ENCODE measurements around the gene PHYH.
"Not testable (repeated sequence)": the region's sequence is repeated elsewhere in the genome, so short reads cannot be mapped to it uniquely, and the experiment has no call there.

The PHYH gene

GRCh38 chr10:13253726-13254125 is 46.1 kb downstream of the PHYH start:
- H3K4me1 Mint-ChIP-seq: no peaks in the 10 kb centered on the region
- no peak overlapping the region for H3K4me3 Mint-ChIP-seq
- DNase-seq (ENCODE audit: low spot score in 2 of 2) (no peak), ATAC-seq (replicated peaks; ENCODE audit: extremely low read depth, poor library complexity, severe bottlenecking) (no peak)
- no peaks in the 10 kb centered on the region for H3K36me3 Mint-ChIP-seq (ENCODE audit: insufficient read depth)
- no peaks in the 10 kb centered on the region for H3K9me3 Mint-ChIP-seq
- peaks cover 21% of the 10 kb centered on the region for H3K27me3 Mint-ChIP-seq
- no peak overlapping the region for H3K27ac Mint-ChIP-seq (ENCODE audit: low read depth)

- H3K27me3 Mint-ChIP-seq: peaks cover 3% of the 10 kb centered on the region
- no peak overlapping the region for H3K4me3 Mint-ChIP-seq
- H3K4me1 Mint-ChIP-seq: no peaks in the 10 kb centered on the region
- H3K36me3 Mint-ChIP-seq (ENCODE audit: insufficient read depth): no peaks in the 10 kb centered on the region
- H3K27ac Mint-ChIP-seq (ENCODE audit: low read depth): no peak overlapping the region
- no peak for ATAC-seq (replicated peaks; ENCODE audit: extremely low read depth, poor library complexity, severe bottlenecking)
- DNase-seq (ENCODE audit: low spot score in 2 of 2): no peak
- H3K9me3 Mint-ChIP-seq: no peaks in the 10 kb centered on the region
Measured at GRCh38 chr10:13247784-13248183, 52.1 kb downstream of the PHYH start.

GRCh38 chr10:13247246-13247645 is 52.6 kb downstream of the PHYH start:
- Mint-ChIP-seq H3K9me3 (no peaks in the 10 kb centered on the region), H3K27me3 (no peaks in the 10 kb centered on the region), H3K36me3 (ENCODE audit: insufficient read depth) (no peaks in the 10 kb centered on the region), H3K4me1 (no peaks in the 10 kb centered on the region), H3K4me3 (no peak overlapping the region), H3K27ac (ENCODE audit: low read depth) (no peak overlapping the region)
- ATAC-seq (replicated peaks; ENCODE audit: extremely low read depth, poor library complexity, severe bottlenecking) (no peak), DNase-seq (ENCODE audit: low spot score in 2 of 2) (no peak)

GRCh38 chr10:13242260-13242659 is 57.6 kb downstream of the PHYH start:
- ATAC-seq (replicated peaks; ENCODE audit: extremely low read depth, poor library complexity, severe bottlenecking); H3K27me3 Mint-ChIP-seq; DNase-seq (ENCODE audit: low spot score in 2 of 2); H3K4me1 Mint-ChIP-seq; H3K4me3 Mint-ChIP-seq; H3K9me3 Mint-ChIP-seq; H3K27ac Mint-ChIP-seq (ENCODE audit: low read depth); H3K36me3 Mint-ChIP-seq (ENCODE audit: insufficient read depth): not testable (repeated sequence)

- Mint-ChIP-seq H3K36me3 (ENCODE audit: insufficient read depth) (no peaks in the 10 kb centered on the region), H3K4me3 (no peak overlapping the region), H3K9me3 (no peaks in the 10 kb centered on the region), H3K27ac (ENCODE audit: low read depth) (no peak overlapping the region), H3K4me1 (no peaks in the 10 kb centered on the region), H3K27me3 (no peaks in the 10 kb centered on the region)
- ATAC-seq (replicated peaks; ENCODE audit: extremely low read depth, poor library complexity, severe bottlenecking) (no peak), DNase-seq (ENCODE audit: low spot score in 2 of 2) (no peak)
Measured at GRCh38 chr10:13241613-13242012, 58.3 kb downstream of the PHYH start.

- Mint-ChIP-seq H3K4me1 (no peaks in the 10 kb centered on the region), H3K4me3 (no peak overlapping the region), H3K27ac (ENCODE audit: low read depth) (no peak overlapping the region), H3K9me3 (no peaks in the 10 kb centered on the region), H3K36me3 (ENCODE audit: insufficient read depth) (no peaks in the 10 kb centered on the region), H3K27me3 (no peaks in the 10 kb centered on the region)
- no peak for ATAC-seq (replicated peaks; ENCODE audit: extremely low read depth, poor library complexity, severe bottlenecking)
- no peak for DNase-seq (ENCODE audit: low spot score in 2 of 2)
Measured at GRCh38 chr10:13239923-13240322, 59.9 kb downstream of the PHYH start.

GRCh38 chr10:13238271-13239077 is 61.4 kb downstream of the PHYH start:
- Mint-ChIP-seq H3K4me1 (no peaks in the 10 kb centered on the region), H3K27ac (ENCODE audit: low read depth) (no peak overlapping the region), H3K27me3 (peaks cover 13% of the 10 kb centered on the region), H3K36me3 (ENCODE audit: insufficient read depth) (no peaks in the 10 kb centered on the region), H3K9me3 (no peaks in the 10 kb centered on the region), H3K4me3 (no peak overlapping the region)
- no peak for DNase-seq (ENCODE audit: low spot score in 2 of 2)
- ATAC-seq (replicated peaks; ENCODE audit: extremely low read depth, poor library complexity, severe bottlenecking): no peak

- Mint-ChIP-seq H3K9me3 (no peaks in the 10 kb centered on the region), H3K27ac (ENCODE audit: low read depth) (no peak overlapping the region), H3K36me3 (ENCODE audit: insufficient read depth) (no peaks in the 10 kb centered on the region), H3K27me3 (peaks cover 19% of the 10 kb centered on the region), H3K4me3 (no peak overlapping the region), H3K4me1 (no peaks in the 10 kb centered on the region)
- DNase-seq (ENCODE audit: low spot score in 2 of 2): no peak
- no peak for ATAC-seq (replicated peaks; ENCODE audit: extremely low read depth, poor library complexity, severe bottlenecking)
Measured at GRCh38 chr10:13236638-13237037, 63.2 kb downstream of the PHYH start.

GRCh38 chr10:13234736-13235135 is 65.1 kb downstream of the PHYH start:
- H3K27ac Mint-ChIP-seq (ENCODE audit: low read depth); H3K4me3 Mint-ChIP-seq; ATAC-seq (replicated peaks; ENCODE audit: extremely low read depth, poor library complexity, severe bottlenecking); H3K9me3 Mint-ChIP-seq; H3K36me3 Mint-ChIP-seq (ENCODE audit: insufficient read depth); H3K4me1 Mint-ChIP-seq; DNase-seq (ENCODE audit: low spot score in 2 of 2): not testable (repeated sequence)
- H3K27me3 Mint-ChIP-seq: peaks cover 27% of the 10 kb centered on the region

- peaks cover 30% of the 10 kb centered on the region for H3K27me3 Mint-ChIP-seq
- H3K9me3 Mint-ChIP-seq: no peaks in the 10 kb centered on the region
- no peak within 1 kb of the TSS for H3K27ac Mint-ChIP-seq (ENCODE audit: low read depth)
- no peak within 1 kb of the TSS for H3K4me3 Mint-ChIP-seq
- H3K36me3 Mint-ChIP-seq (ENCODE audit: insufficient read depth): peaks cover 2% of the 10 kb centered on the region
- no peak for ATAC-seq (replicated peaks; ENCODE audit: extremely low read depth, poor library complexity, severe bottlenecking)
- no peak for DNase-seq (ENCODE audit: low spot score in 2 of 2)
- H3K4me1 Mint-ChIP-seq: no peaks in the 10 kb centered on the region
Measured at GRCh38 chr10:13234172-13234571, 65.7 kb downstream of the PHYH start, which contains the start of gene UCMA. UCMA (minus strand) TSS chr10:13234374; CDS start chr10:13234258, 116 bp downstream.

- Mint-ChIP-seq H3K4me3 (no peak overlapping the region), H3K27me3 (peaks cover 30% of the 10 kb centered on the region), H3K36me3 (ENCODE audit: insufficient read depth) (peaks cover 2% of the 10 kb centered on the region), H3K27ac (ENCODE audit: low read depth) (no peak overlapping the region), H3K9me3 (no peaks in the 10 kb centered on the region), H3K4me1 (no peaks in the 10 kb centered on the region)
- no peak for DNase-seq (ENCODE audit: low spot score in 2 of 2)
- ATAC-seq (replicated peaks; ENCODE audit: extremely low read depth, poor library complexity, severe bottlenecking): no peak
Measured at GRCh38 chr10:13233358-13233757, 66.5 kb downstream of the PHYH start.

GRCh38 chr10:13231808-13232207 is 68.1 kb downstream of the PHYH start:
- ATAC-seq (replicated peaks; ENCODE audit: extremely low read depth, poor library complexity, severe bottlenecking) (no peak), DNase-seq (ENCODE audit: low spot score in 2 of 2) (no peak)
- no peak overlapping the region for H3K27ac Mint-ChIP-seq (ENCODE audit: low read depth)
- no peaks in the 10 kb centered on the region for H3K9me3 Mint-ChIP-seq
- H3K4me3 Mint-ChIP-seq: no peak overlapping the region
- H3K36me3 Mint-ChIP-seq (ENCODE audit: insufficient read depth): peaks cover 2% of the 10 kb centered on the region
- H3K27me3 Mint-ChIP-seq: peaks cover 30% of the 10 kb centered on the region
- no peaks in the 10 kb centered on the region for H3K4me1 Mint-ChIP-seq

GRCh38 chr10:13231190-13231589 is 68.7 kb downstream of the PHYH start:
- Mint-ChIP-seq H3K4me3 (no peak overlapping the region), H3K9me3 (no peaks in the 10 kb centered on the region), H3K27ac (ENCODE audit: low read depth) (no peak overlapping the region), H3K4me1 (no peaks in the 10 kb centered on the region), H3K36me3 (ENCODE audit: insufficient read depth) (peaks cover 2% of the 10 kb centered on the region), H3K27me3 (peaks cover 30% of the 10 kb centered on the region)
- no peak for DNase-seq (ENCODE audit: low spot score in 2 of 2)
- no peak for ATAC-seq (replicated peaks; ENCODE audit: extremely low read depth, poor library complexity, severe bottlenecking)
